DND-41 (cell line): ENCODE results near the gene CCBE1.

Experiments
- CTCF ChIP-seq: IDR thresholded peaks from 2 replicates; pipeline ENCODE4 v1.5.1; 2012; ENCODE audit warnings: borderline replicate concordance, low read length, moderate library complexity, mild to moderate bottlenecking; ENCODE audit not compliant: poor library complexity, severe bottlenecking; ENCODE audit errors: extremely low read depth
- EZH2 ChIP-seq: IDR thresholded peaks from 3 replicates; pipeline ENCODE4 v1.6.1; 2012; ENCODE audit warnings: borderline replicate concordance, low read depth, mild to moderate bottlenecking, moderate library complexity, low read length, inconsistent platforms; ENCODE audit not compliant: severe bottlenecking

DNA sequence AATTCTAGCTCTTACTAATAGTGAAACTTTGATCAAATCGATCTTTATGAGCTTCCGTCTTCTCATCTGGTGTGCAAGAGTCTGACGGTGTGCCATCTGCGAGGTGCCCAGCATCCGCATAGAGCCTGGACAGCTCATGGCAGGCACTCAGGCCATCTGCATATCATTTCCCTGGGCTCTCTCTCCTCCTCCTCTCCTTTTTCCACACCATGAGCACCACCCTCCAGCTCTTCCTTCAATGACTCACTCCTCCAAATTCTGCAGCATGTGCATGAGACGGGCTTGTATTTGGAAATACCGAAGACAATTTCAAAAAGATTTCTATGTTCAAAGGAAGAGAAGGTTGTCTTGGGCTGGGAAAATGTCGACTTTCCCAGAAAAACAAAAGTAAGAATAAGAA lies 161.1 kb downstream of the CCBE1 start:
- TF ChIP-seq CTCF (no peak), EZH2 (no peak)
